Left lung (tissue), 10 donors: ENCODE data around the gene ERBIN. TPM values are rescaled to one million over a fixed set of nuclear protein-coding genes. Genes with fewer than 3 reads are reported as not detected.
"Not testable (repeated sequence)": the region's sequence is repeated elsewhere in the genome, so short reads cannot be mapped to it uniquely, and the experiment has no call there.

Experiments used
- ATAC-seq: fragments of 200-7000 bp; cut with Tn5 transposase; one replicate; pipeline ENCODE4 v1.9.1; 2020; ENCODE audit warnings: moderate library complexity
- DNase-seq, 4 donors: peaks; one replicate each; pipeline ENCODE4 v3.0.0-alpha.2; 2013 to 2020
- H3K27ac ChIP-seq, 2 donors: fragments of 200-600 bp; sonication (generic) in 1 of 2; one replicate each; pipeline versions ENCODE4 v1.5.0 to v1.8.0; 2020 to 2021
- H3K27me3 ChIP-seq, 2 donors: fragments of 200-600 bp; sonication (generic) in 1 of 2; one replicate each; pipeline versions ENCODE4 v1.5.0 to v1.8.0; 2020 to 2021
- H3K36me3 ChIP-seq, 2 donors: fragments of 200-600 bp; sonication (generic) in 1 of 2; one replicate each; pipeline versions ENCODE4 v1.5.0 to v1.8.0; 2020 to 2021
- H3K4me1 ChIP-seq, 2 donors: fragments of 200-600 bp; one replicate each; pipeline ENCODE4 v1.8.0; 2021
- H3K4me3 ChIP-seq, 2 donors: fragments of 200-600 bp; sonication (generic) in 1 of 2; one replicate each; pipeline versions ENCODE4 v1.5.0 to v1.8.0; 2020 to 2021; ENCODE audit warnings: mild to moderate bottlenecking in 1 of 2
- H3K9me3 ChIP-seq, 2 donors: fragments of 200-600 bp; sonication (generic) in 1 of 2; one replicate each; pipeline versions ENCODE4 v1.5.0 to v1.8.0; 2020 to 2021
- CTCF ChIP-seq, 2 donors: fragments of 200-600 bp; sonication (generic) in 1 of 2; IDR thresholded peaks; one replicate each; pipeline versions ENCODE4 v1.5.0 to v1.8.0; 2021; ENCODE audit warnings: antibody characterized with exemption in 2 of 2
- intact Hi-C, 2 donors: fragments of 100-400 bp; cut with DNase I; formaldehyde crosslinking; loops; one replicate each; pipeline versions ENCODE4 v1.11.2 to v1.14.2; 2022
- polyA plus RNA-seq, 6 donors: library from polyadenylated mRNA; unstranded; fragments of 120-200 nt; gene quantifications; one replicate each; pipeline ENCODE4 v1.2.1, GENCODE V29; 2013; ENCODE audit not compliant: insufficient read length in 6 of 6
- total RNA-seq, 2 donors: library from RNA; stranded (reverse); fragmentation: NEBNext Ultra II Directional; extraction: Animal tissue kit (Norgen Biotek cat#: 25700); gene quantifications; one replicate each; pipeline ENCODE4 v1.2.1, GENCODE V29; 2021
- donor health status: DM: no; HTN: yes; CAD: no.
- donor health status: DM: no; HTN: no; CAD: no.

Gene ERBIN
- total and polyA plus RNA-seq, 8 donors: 72.8 to 87.2 (median 79.3) TPM

- no peak overlapping the region for H3K27ac ChIP-seq
- no peaks in the 10 kb centered on the region for H3K36me3 ChIP-seq
- no peak for TF ChIP-seq CTCF (IDR thresholded peaks at IDR 0.05)
- H3K4me1 ChIP-seq: peaks cover 0 to 36% of the 10 kb centered on the region in 2 donors
- no peaks in the 10 kb centered on the region for H3K27me3 ChIP-seq
- no peak overlapping the region for H3K4me3 ChIP-seq
- intact Hi-C loops: no loop called here
- no peaks in the 10 kb centered on the region for H3K9me3 ChIP-seq
- ATAC-seq (no peak), DNase-seq (no peak)
Measured at GRCh38 chr5:65971643-65972042, 45.3 kb downstream of the ERBIN start.

- H3K9me3 ChIP-seq, H3K27me3 ChIP-seq, ATAC-seq, intact Hi-C loops, DNase-seq, H3K27ac ChIP-seq, H3K4me3 ChIP-seq, H3K36me3 ChIP-seq: not testable (repeated sequence)
- H3K4me1 ChIP-seq: peaks cover 0 to 25% of the 10 kb centered on the region in 2 donors
Measured at GRCh38 chr5:65972896-65973295, 46.5 kb downstream of the ERBIN start.

- no peak for DNase-seq
- TF ChIP-seq CTCF (IDR thresholded peaks at IDR 0.05): no peak
- H3K9me3 ChIP-seq: no peaks in the 10 kb centered on the region
- H3K27me3 ChIP-seq: no peaks in the 10 kb centered on the region
- H3K4me1 ChIP-seq: no peaks in the 10 kb centered on the region
- intact Hi-C loops: no loop called here
- ATAC-seq: no peak
- no peak overlapping the region for H3K27ac ChIP-seq
- no peaks in the 10 kb centered on the region for H3K36me3 ChIP-seq
- no peak overlapping the region for H3K4me3 ChIP-seq
Measured at GRCh38 chr5:65978251-65978650, 51.9 kb downstream of the ERBIN start.

- Histone ChIP-seq H3K4me1 (peaks cover 0 to 5% of the 10 kb centered on the region in 2 donors), H3K27ac (no peak overlapping the region), H3K27me3 (no peaks in the 10 kb centered on the region), H3K4me3 (no peak overlapping the region), H3K36me3 (no peaks in the 10 kb centered on the region), H3K9me3 (no peaks in the 10 kb centered on the region)
- ATAC-seq: no peak
- DNase-seq: no peak
- no peak for TF ChIP-seq CTCF (IDR thresholded peaks at IDR 0.05)
- intact Hi-C loops: no loop called here
Measured at GRCh38 chr5:65981548-65981947, 55.2 kb downstream of the ERBIN start.

- Histone ChIP-seq H3K27ac (no peak overlapping the region), H3K9me3 (no peaks in the 10 kb centered on the region), H3K27me3 (no peaks in the 10 kb centered on the region), H3K4me1 (peaks cover 0 to 9% of the 10 kb centered on the region in 2 donors), H3K36me3 (no peaks in the 10 kb centered on the region), H3K4me3 (no peak overlapping the region)
- no peak for ATAC-seq
- DNase-seq: no peak
- intact Hi-C loops: no loop called here
- no peak for TF ChIP-seq CTCF (IDR thresholded peaks at IDR 0.05)
Measured at GRCh38 chr5:65981969-65982619, 55.7 kb downstream of the ERBIN start.

GRCh38 chr5:65982635-65983034 is 56.3 kb downstream of the ERBIN start:
- H3K4me3 ChIP-seq: no peak overlapping the region
- ATAC-seq (no peak), DNase-seq (no peak)
- H3K9me3 ChIP-seq: no peaks in the 10 kb centered on the region
- TF ChIP-seq CTCF (IDR thresholded peaks at IDR 0.05): no peak
- intact Hi-C loops: no loop called here
- no peak overlapping the region for H3K27ac ChIP-seq
- H3K36me3 ChIP-seq: no peaks in the 10 kb centered on the region
- H3K27me3 ChIP-seq: no peaks in the 10 kb centered on the region
- H3K4me1 ChIP-seq: peaks cover 0 to 9% of the 10 kb centered on the region in 2 donors
